ENCODE measurements around the gene COPS9. TPM values are rescaled to one million over a fixed set of nuclear protein-coding genes. Genes with fewer than 3 reads are reported as not detected.

Gene COPS9
- total and polyA plus RNA-seq, 2 experiments from 2014 or later, result 91.7 to 629 TPM

- TF ChIP-seq ZNF462 (CRISPR knock-in tag; IDR thresholded peaks at IDR 0.05), result no peak
Measured at GRCh38 chr2:240184656-240185055, 48.6 kb upstream of the COPS9 start (continued).

DNA sequence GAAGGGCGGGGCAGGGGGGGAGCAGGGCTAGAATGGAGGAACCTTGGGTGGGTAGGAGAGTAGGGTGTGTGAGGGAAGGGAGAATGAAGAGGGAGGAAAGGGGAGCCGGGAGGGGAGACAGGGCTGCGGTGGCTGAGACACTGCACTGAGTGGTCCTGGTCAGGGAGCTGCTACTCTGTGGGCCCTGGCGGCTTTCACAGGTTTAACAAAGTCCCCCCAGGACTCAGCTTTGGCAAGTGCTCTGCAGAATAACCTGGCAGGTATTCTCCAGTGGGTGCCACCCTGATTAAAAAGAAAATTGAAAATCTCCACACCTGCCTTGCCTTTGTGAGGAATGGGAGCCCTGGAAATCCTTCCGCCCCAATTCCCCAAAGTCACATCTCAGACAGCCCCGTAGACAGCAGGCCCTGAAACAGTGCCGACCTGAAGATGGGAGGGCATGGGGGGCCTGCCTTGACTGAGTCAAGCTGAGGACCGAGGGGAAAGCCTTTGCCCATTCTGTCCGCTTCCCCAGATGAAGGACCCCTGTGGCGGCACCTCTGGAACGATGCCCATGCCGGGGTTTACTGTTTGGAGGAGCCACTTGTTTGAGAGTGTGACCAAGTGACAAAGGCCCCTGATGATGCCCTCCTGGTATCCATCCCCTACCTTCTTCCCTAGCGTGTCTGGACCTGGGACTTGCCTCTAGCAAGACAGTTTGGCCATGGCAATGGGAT lies 47.9 kb upstream of the COPS9 start:
- Histone ChIP-seq H3K9me2 (ENCODE audit: insufficient read depth) (no peaks in the 10 kb centered on the region), H3K27me3 (ENCODE audit: insufficient read depth) (no peaks in the 10 kb centered on the region), H3K27ac (ENCODE audit: low read depth) (no peak overlapping the region), H3K4me1 (ENCODE audit: insufficient read depth) (no peaks in the 10 kb centered on the region), H3K36me3 (ENCODE audit: insufficient read depth) (no peaks in the 10 kb centered on the region), H2AFZ (no peak overlapping the region), H4K20me1 (replicated peaks; ENCODE audit: insufficient read depth) (no peaks in the 10 kb centered on the region), H3K4me3 (no peak overlapping the region), H3F3A (replicated peaks; ENCODE audit: low read depth) (no peaks in the 10 kb centered on the region), H3K79me2 (replicated peaks; ENCODE audit: insufficient read depth) (no peaks in the 10 kb centered on the region), H3K4me2 (no peak overlapping the region)
- Mint-ChIP-seq H3K9me3 (peaks cover 26% of the 10 kb centered on the region), H3K27ac (no peak overlapping the region), H3K27me3 (ENCODE audit: insufficient read depth, low read depth, poor library complexity) (peaks cover 5% of the 10 kb centered on the region), H3K4me3 (no peak overlapping the region), H3K36me3 (ENCODE audit: low read depth) (peaks cover 10% of the 10 kb centered on the region; the same call in 2 of the 3 replicates), H3K4me1 (no peaks in the 10 kb centered on the region)
- ATAC-seq (no peak), DNase-seq (ENCODE audit: low spot score) (no peak)
- no peak for TF ChIP-seq CREB1 (CRISPR knock-in tag; IDR thresholded peaks at IDR 0.05; ENCODE audit: low read depth)
- no peak for TF ChIP-seq EZH2 (IDR thresholded peaks at IDR 0.05; ENCODE audit: low read depth, unreplicated experiment)
- TF ChIP-seq NANOG (IDR thresholded peaks at IDR 0.05; ENCODE audit: borderline replicate concordance), result no peak
- TF ChIP-seq EZH2phosphoT487 (IDR thresholded peaks at IDR 0.05; ENCODE audit: unreplicated experiment), result no peak
- no peak for TF ChIP-seq STAT1 (IDR thresholded peaks at IDR 0.05; ENCODE audit: unreplicated experiment)
- TF ChIP-seq ZNF462 (CRISPR knock-in tag; IDR thresholded peaks at IDR 0.05), result no peak
- no peak for TF ChIP-seq POLR2AphosphoS5 (IDR thresholded peaks at IDR 0.05; ENCODE audit: low read depth)

Data from GM23338 (cell line).